Peyer's patch (tissue), 4 donors: ENCODE results near the gene ADAM12. TPM values are rescaled to one million over a fixed set of nuclear protein-coding genes. Genes with fewer than 3 reads are reported as not detected.

Source experiments
- DNase-seq, 3 donors: peaks; one replicate each; pipeline ENCODE4 v3.0.0-alpha.2; 2017 to 2019
- H3K27ac ChIP-seq, 4 donors: fragments of 200-600 bp; sonication (generic); one replicate each; pipeline ENCODE4 v1.5.1; 2016 to 2019
- H3K27me3 ChIP-seq, 2 donors: fragments of 200-600 bp; sonication (generic); one replicate each; pipeline ENCODE4 v1.5.1; 2019
- H3K36me3 ChIP-seq, 3 donors: fragments of 200-600 bp; sonication (generic); one replicate each; pipeline ENCODE4 v1.5.1; 2016 to 2019
- H3K4me1 ChIP-seq, 4 donors: fragments of 200-600 bp; sonication (generic); one replicate each; pipeline ENCODE4 v1.5.1; 2016 to 2019
- H3K4me3 ChIP-seq, 4 donors: fragments of 200-600 bp; sonication (generic); 1 replicate in 3 of 4; 2 replicates in 1 of 4; pipeline ENCODE4 v1.5.1; 2016 to 2019; ENCODE audit warnings: mild to moderate bottlenecking in 1 of 4
- H3K9me3 ChIP-seq, 4 donors: fragments of 200-600 bp; sonication (generic); one replicate each; pipeline ENCODE4 v1.5.1; 2016 to 2019; ENCODE audit warnings: mild to moderate bottlenecking in 1 of 4
- CTCF ChIP-seq, 6 experiments: fragments of 450-650 bp in 4 of 6; fragments of 200-600 bp in 2 of 6; sonication (generic) in 1 of 6; IDR thresholded peaks; one replicate each; pipeline ENCODE4 v1.5.1; 2017 to 2019; ENCODE audit warnings: antibody characterized with exemption in 6 of 6, mild to moderate bottlenecking in 3 of 6, moderate library complexity in 1 of 6
- POLR2A ChIP-seq, 2 donors: fragments of 450-650 bp; IDR thresholded peaks; one replicate each; pipeline ENCODE4 v1.5.1; 2017; ENCODE audit warnings: antibody characterized with exemption in 2 of 2, mild to moderate bottlenecking in 2 of 2, moderate library complexity in 2 of 2
- total RNA-seq, 4 donors: library from RNA; depleted of rRNA; stranded (reverse); fragments of >200 nt; gene quantifications; one replicate each; pipeline ENCODE4 v1.1.0, GENCODE V29; 2016

The ADAM12 gene
- total RNA-seq, 4 donors from 2014 or later = 0.13 to 2.5 (median 0.66) TPM

DNA sequence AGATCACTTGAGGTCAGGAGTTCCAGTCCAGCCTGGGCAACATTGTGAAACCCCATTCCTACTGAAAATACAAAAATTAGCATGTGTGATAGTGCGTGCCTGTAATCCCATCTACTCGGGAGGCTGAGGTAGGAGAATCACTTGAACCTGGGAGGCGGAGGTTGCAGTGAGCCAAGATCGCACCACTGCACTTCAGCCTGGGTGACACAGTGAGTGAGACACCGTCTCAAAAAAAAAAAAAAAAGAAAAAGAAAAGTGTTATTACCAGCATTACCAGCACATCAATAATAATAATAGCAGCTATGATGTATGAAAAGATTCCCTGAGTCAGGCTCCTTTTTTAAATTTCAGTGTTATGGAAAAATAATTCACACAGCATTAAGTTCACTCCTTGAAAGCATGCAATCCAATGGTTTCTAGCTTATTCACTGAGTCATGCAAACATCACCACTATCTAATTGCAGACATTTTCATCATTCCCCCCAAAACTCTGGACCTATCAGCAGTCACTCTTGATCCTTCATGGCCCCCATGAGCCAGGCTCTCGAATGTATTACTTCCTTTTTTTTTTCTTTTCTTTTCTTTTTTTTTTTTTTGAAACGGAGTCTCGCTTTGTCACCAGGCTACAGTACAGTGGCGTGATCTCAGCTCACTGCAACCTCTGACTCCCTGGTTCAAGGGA is 263.5 kb downstream of the ADAM12 start:
- H3K4me3 ChIP-seq = no peak overlapping the region
- H3K9me3 ChIP-seq = no peaks in the 10 kb centered on the region
- H3K27ac ChIP-seq = no peak overlapping the region
- TF ChIP-seq CTCF (IDR thresholded peaks at IDR 0.05) = no peak
- no peak for TF ChIP-seq POLR2A (IDR thresholded peaks at IDR 0.05)
- no peaks in the 10 kb centered on the region for H3K36me3 ChIP-seq
- DNase-seq = no peak
- H3K4me1 ChIP-seq = no peaks in the 10 kb centered on the region
- no peaks in the 10 kb centered on the region for H3K27me3 ChIP-seq

DNA sequence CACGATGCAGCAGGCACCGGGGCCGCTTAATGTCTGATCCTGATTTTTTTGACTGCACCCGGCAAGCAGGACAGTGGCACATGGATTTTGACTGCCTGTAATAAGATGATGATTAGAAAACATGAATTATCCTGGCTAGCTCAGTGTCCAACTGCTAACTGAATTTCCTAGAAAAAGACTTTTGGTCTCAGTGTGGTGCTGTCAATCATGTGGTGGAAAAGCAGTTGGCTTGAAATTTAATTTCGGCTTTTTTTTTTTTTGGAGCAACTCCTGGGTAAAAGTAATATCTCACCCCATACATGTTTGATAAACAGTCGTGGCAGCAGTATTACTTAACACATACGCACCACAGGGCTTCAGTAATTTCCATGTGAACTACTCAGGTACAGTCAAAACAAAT is 264.2 kb downstream of the ADAM12 start:
- Histone ChIP-seq H3K36me3 (no peaks in the 10 kb centered on the region), H3K4me1 (no peaks in the 10 kb centered on the region), H3K27ac (no peak overlapping the region), H3K9me3 (no peaks in the 10 kb centered on the region), H3K27me3 (no peaks in the 10 kb centered on the region), H3K4me3 (no peak overlapping the region)
- no peak for DNase-seq
- no peak for TF ChIP-seq CTCF (IDR thresholded peaks at IDR 0.05)
- no peak for TF ChIP-seq POLR2A (IDR thresholded peaks at IDR 0.05)

GRCh38 chr10:126123466-126123865 is 264.8 kb downstream of the ADAM12 start:
- no peaks in the 10 kb centered on the region for H3K36me3 ChIP-seq
- H3K4me3 ChIP-seq = no peak overlapping the region
- no peak for DNase-seq
- no peak for TF ChIP-seq CTCF (IDR thresholded peaks at IDR 0.05)
- TF ChIP-seq POLR2A (IDR thresholded peaks at IDR 0.05) = no peak
- no peaks in the 10 kb centered on the region for H3K27me3 ChIP-seq
- no peaks in the 10 kb centered on the region for H3K9me3 ChIP-seq
- H3K27ac ChIP-seq = no peak overlapping the region
- H3K4me1 ChIP-seq = no peaks in the 10 kb centered on the region

DNA sequence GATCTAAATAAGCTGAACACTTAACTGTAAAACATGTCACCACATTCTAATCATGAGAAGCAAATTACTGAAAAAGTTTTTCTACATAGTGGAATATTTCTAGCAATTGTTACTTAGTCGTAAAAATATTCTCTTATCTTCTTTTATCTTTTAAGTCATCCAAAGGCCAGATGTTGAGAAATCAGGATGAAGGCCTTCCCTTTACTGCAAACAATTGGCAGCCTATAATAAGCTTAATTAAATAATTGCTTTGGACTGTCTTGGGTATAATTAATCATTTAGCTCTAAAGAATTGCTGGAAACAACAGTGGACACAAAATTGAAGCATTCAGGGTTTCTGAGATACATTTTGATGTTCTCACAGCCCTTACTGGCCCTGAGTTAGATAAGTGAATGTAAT is 265.4 kb downstream of the ADAM12 start:
- TF ChIP-seq CTCF (IDR thresholded peaks at IDR 0.05) = no peak
- TF ChIP-seq POLR2A (IDR thresholded peaks at IDR 0.05) = no peak
- DNase-seq = no peak
- Histone ChIP-seq H3K4me3 (no peak overlapping the region), H3K9me3 (no peaks in the 10 kb centered on the region), H3K4me1 (no peaks in the 10 kb centered on the region), H3K27ac (no peak overlapping the region), H3K36me3 (no peaks in the 10 kb centered on the region), H3K27me3 (no peaks in the 10 kb centered on the region)

GRCh38 chr10:126119599-126119998 is 268.7 kb downstream of the ADAM12 start:
- H3K4me3 ChIP-seq = no peak overlapping the region
- no peak for TF ChIP-seq CTCF (IDR thresholded peaks at IDR 0.05)
- no peak for TF ChIP-seq POLR2A (IDR thresholded peaks at IDR 0.05)
- no peak overlapping the region for H3K27ac ChIP-seq
- H3K27me3 ChIP-seq = no peaks in the 10 kb centered on the region
- H3K4me1 ChIP-seq = no peaks in the 10 kb centered on the region
- no peaks in the 10 kb centered on the region for H3K36me3 ChIP-seq
- H3K9me3 ChIP-seq = no peaks in the 10 kb centered on the region
- DNase-seq = no peak

- no peak overlapping the region for H3K4me3 ChIP-seq
- H3K9me3 ChIP-seq = no peaks in the 10 kb centered on the region
- H3K27me3 ChIP-seq = no peaks in the 10 kb centered on the region
- no peaks in the 10 kb centered on the region for H3K4me1 ChIP-seq
- TF ChIP-seq CTCF (IDR thresholded peaks at IDR 0.05) (no peak), POLR2A (IDR thresholded peaks at IDR 0.05) (no peak)
- H3K27ac ChIP-seq = no peak overlapping the region
- no peaks in the 10 kb centered on the region for H3K36me3 ChIP-seq
- DNase-seq = no peak
These were observed 269.8 kb downstream of the ADAM12 start for GRCh38 chr10:126118476-126118875.
